ENCODE data around the gene GNL3L.
"Not testable (repeated sequence)": the region's sequence is repeated elsewhere in the genome, so short reads cannot be mapped to it uniquely, and the experiment has no call there.

Gene GNL3L

GRCh38 chrX:54560411-54560810 lies 30.4 kb downstream of the GNL3L start:
- no peak for DNase-seq

- no peak for DNase-seq
Measured at GRCh38 chrX:54561622-54562021, 31.6 kb downstream of the GNL3L start.

GRCh38 chrX:54564936-54565335 lies 34.9 kb downstream of the GNL3L start:
- no peak for DNase-seq

DNA sequence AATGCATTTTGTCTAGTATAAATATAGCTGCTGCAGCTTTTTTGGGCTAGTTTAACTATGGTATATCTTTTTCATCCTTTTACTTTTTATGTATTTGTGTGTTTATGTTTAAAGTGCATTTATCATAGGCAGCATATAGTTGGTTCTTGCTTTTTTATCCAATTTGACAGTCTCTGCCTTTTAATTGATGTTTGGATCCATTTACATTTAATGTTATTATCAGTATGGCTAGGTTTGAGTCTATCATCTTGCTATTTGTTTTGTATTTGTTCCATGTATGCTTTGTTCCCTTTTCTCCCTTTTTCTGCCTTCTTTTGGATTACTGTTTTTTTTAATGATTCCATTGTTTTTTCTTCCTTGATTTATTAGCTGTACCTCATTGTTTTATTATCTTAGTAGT lies 40.3 kb downstream of the GNL3L start:
- DNase-seq = no peak

DNA sequence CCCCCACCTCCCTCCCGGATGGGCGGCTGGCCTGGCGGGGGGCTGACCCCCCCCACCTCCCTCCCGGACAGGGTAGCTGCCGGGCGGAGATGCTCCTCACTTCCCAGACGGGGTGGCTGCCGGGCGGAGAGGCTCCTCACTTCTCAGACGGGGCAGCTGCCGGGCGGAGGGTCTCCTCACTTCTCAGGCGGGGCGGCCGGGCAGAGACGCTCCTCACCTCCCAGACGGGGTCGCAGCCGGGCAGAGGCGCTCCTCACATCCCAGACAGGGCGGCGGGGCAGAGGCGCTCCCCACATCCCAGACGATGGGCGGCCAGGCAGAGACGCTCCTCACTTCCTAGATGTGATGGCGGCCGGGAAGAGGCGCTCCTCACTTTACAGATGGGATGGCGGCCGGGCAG lies 42.6 kb downstream of the GNL3L start:
- not testable (repeated sequence) for DNase-seq

DNA sequence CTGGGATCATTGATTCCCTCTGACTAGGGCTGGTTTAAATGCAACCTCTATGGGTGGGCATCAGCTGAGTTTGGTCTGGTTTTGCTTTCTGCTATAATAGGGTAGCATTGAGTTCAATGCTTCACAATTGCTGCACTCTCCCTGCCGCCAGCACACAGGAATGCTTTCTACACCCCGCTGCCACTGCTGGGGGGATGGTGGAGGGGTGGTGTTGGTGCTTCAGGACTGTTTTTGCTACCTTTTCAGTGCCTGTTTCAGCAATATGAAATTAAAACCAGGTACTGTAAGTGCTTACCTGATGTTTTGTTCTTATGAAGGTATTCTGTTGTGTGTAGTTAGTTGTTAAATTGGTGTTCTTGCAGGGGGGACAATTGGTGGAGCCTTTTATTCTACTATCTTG lies 67.7 kb downstream of the GNL3L start:
- no peak for DNase-seq

DNA sequence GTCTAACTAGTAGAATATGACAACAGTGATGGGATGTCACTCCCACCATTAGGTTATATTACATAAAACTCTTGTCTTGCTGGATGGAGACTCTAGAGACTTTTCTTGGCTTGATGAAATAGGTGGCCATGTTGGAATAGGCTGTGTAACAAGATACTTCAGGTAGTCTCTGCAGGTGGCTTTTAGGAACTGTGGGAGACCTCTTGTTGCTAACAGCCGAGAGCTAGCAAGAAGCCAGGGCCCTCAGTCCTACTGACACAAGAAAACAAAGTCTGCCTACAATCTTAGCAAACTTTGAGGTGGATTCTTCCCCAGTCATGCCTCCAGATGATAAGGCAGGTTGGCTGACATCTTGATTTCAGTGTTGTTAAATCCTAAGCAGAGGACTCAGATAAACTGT lies 72.5 kb downstream of the GNL3L start:
- DNase-seq = no peak

Measured in NCI-H2081 treated with DMSO at 0.1 percent for 48 hours (cell line).